PC-3 (cell line): Measurements from ENCODE around the gene PPP1R13B. TPM values are rescaled to one million over a fixed set of nuclear protein-coding genes. Genes with fewer than 3 reads are reported as not detected.

ENCODE experiments used
- ATAC-seq: fragments of 200-7000 bp; cut with Tn5 transposase; 2 replicates; pipeline ENCODE4 v1.9.1; 2020; ENCODE audit warnings: mild to moderate bottlenecking, moderate library complexity
- BruUV-seq: library from RNA; stranded (reverse); fragments of 400-500 nt; replicated peaks from 2 replicates; lab custom pipeline; 2021; lab: Mats Ljungman, UMichigan
- CTCF ChIA-PET: fragments of 300-600 bp; sonication (Branson Sonifier 250); formaldehyde crosslinking; loops from one replicate; lab custom pipeline; 2022; ENCODE audit warnings: antibody characterized with exemption; lab: Charles Lee
- POLR2A ChIA-PET: fragments of 300-600 bp; sonication (Branson Sonifier 250); formaldehyde crosslinking; loops from one replicate; lab custom pipeline; 2022; ENCODE audit warnings: antibody characterized with exemption; ENCODE audit not compliant: unreplicated experiment; lab: Charles Lee
- DNase-seq: peaks from one replicate; pipeline ENCODE4 v3.0.0-alpha.2; 2015
- H2AFZ ChIP-seq: fragments of 300-600 bp; sonication (generic); 2 replicates; pipeline ENCODE4 v1.6.0; 2016; ENCODE audit warnings: antibody characterized with exemption, low read length
- H3F3A ChIP-seq: fragments of 300-600 bp; sonication (generic); one replicate; pipeline ENCODE4 v1.6.0; 2017; ENCODE audit warnings: antibody characterized with exemption, low read length, control low read depth, mild to moderate bottlenecking; ENCODE audit not compliant: unreplicated experiment
- H3K27ac ChIP-seq: fragments of 300-600 bp; sonication (generic); 2 replicates; pipeline ENCODE4 v1.5.1; 2016; ENCODE audit warnings: mild to moderate bottlenecking, low read length
- H3K27me3 ChIP-seq: fragments of 300-600 bp; sonication (generic); 2 replicates; pipeline ENCODE4 v1.6.1; 2016; ENCODE audit warnings: low read length, mixed read lengths
- H3K36me3 ChIP-seq: fragments of 300-600 bp; sonication (generic); 2 replicates; pipeline ENCODE4 v1.6.1; 2016; ENCODE audit warnings: low read depth, mixed run types, low read length, mixed read lengths
- H3K4me1 ChIP-seq: fragments of 300-600 bp; sonication (generic); 2 replicates; pipeline ENCODE4 v1.5.1; 2016; ENCODE audit warnings: low read length; ENCODE audit not compliant: insufficient read depth
- H3K4me2 ChIP-seq: fragments of 300-600 bp; sonication (generic); 2 replicates; pipeline ENCODE4 v1.6.0; 2016; ENCODE audit warnings: low read length
- H3K4me3 ChIP-seq: fragments of 300-600 bp; sonication (generic); 2 replicates; pipeline ENCODE4 v1.5.1; 2016; ENCODE audit warnings: mild to moderate bottlenecking, low read length, mixed read lengths
- H3K79me2 ChIP-seq: fragments of 300-600 bp; sonication (generic); 2 replicates; pipeline ENCODE4 v1.6.1; 2017; ENCODE audit warnings: low read length, mixed read lengths
- H3K9ac ChIP-seq: fragments of 300-600 bp; sonication (generic); 2 replicates; pipeline ENCODE4 v1.6.0; 2016; ENCODE audit warnings: mild to moderate bottlenecking, low read length
- H3K9me2 ChIP-seq: fragments of 300-600 bp; sonication (generic); replicated peaks from 2 replicates; pipeline ENCODE4 v1.6.1; 2016; ENCODE audit warnings: mixed run types, low read length, mixed read lengths
- H3K9me3 ChIP-seq: fragments of 300-600 bp; sonication (generic); 2 replicates; pipeline ENCODE4 v1.6.1; 2016; ENCODE audit warnings: low read length, mixed read lengths
- H4K20me1 ChIP-seq: fragments of 300-600 bp; sonication (generic); 2 replicates; pipeline ENCODE4 v1.6.1; 2016; ENCODE audit warnings: low read length, mixed read lengths
- CTCF ChIP-seq: fragments of 300-600 bp; sonication (generic); conservative IDR thresholded peaks from 2 replicates; pipeline ENCODE4 v1.5.1; 2017; ENCODE audit warnings: antibody characterized with exemption, low read depth, mild to moderate bottlenecking, low read length
- EZH2 ChIP-seq: fragments of 300-600 bp; sonication (generic); IDR thresholded peaks from one replicate; pipeline ENCODE4 v1.6.1; 2017; ENCODE audit warnings: antibody characterized with exemption, mild to moderate bottlenecking, low read length; ENCODE audit not compliant: unreplicated experiment
- EZH2phosphoT487 ChIP-seq: fragments of 300-600 bp; sonication (generic); IDR thresholded peaks from 2 replicates; pipeline ENCODE4 v1.6.1; 2018; ENCODE audit warnings: mild to moderate bottlenecking, antibody characterized with exemption, low read length, borderline replicate concordance
- intact Hi-C: fragments of 100-400 bp; cut with micrococcal nuclease; formaldehyde crosslinking; loops from 2 replicates; pipeline ENCODE4 v1.9.0; 2023
- total RNA-seq: library from RNA; depleted of rRNA; stranded (reverse); fragments of >200 nt; gene quantifications from 2 replicates; pipeline ENCODE4 v1.2.3, GENCODE V29; 2014

PPP1R13B gene
- total RNA-seq, 1 experiment from 2014 or later: 13.0 TPM

DNA sequence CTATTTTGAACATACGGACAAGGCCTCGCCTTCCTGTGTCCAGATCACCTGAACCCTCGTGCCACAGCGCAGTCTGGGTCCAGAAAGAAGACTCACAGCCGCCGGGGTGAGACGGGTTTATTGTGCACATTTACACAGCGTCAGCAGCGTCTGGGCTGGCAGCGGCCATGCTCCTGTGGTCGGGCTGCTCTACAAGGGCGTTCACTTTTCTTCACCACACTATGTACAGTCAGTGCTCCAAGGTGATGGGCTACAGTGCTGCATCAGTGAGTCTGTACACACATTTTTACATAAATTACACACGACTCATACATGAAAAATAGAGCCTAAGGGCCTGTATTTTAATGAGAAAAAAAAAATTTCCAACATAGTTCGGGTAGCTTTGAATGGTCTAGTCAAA lies 113.7 kb downstream of the PPP1R13B start:
- Histone ChIP-seq H3K79me2 (no peaks in the 10 kb centered on the region), H3K9me2 (no peaks in the 10 kb centered on the region), H3K4me2 (no peak overlapping the region), H3K27me3 (no peaks in the 10 kb centered on the region), H4K20me1 (no peaks in the 10 kb centered on the region), H3K27ac (no peak overlapping the region), H2AFZ (no peak overlapping the region), H3K36me3 (peaks cover 9% of the 10 kb centered on the region; the same call in 1 of the 2 replicates), H3K4me1 (no peaks in the 10 kb centered on the region), H3F3A (no peaks in the 10 kb centered on the region), H3K9me3 (no peaks in the 10 kb centered on the region), H3K9ac (no peak overlapping the region), H3K4me3 (no peak overlapping the region)
- no TSS peak for BruUV-seq
- ATAC-seq (peak; percentile 74), DNase-seq (peak; percentile 39)
- CTCF ChIA-PET: no interaction called here
- no peak for TF ChIP-seq CTCF
- no peak for TF ChIP-seq EZH2
- intact Hi-C loops: no loop called here
- POLR2A ChIA-PET: no interaction called here

DNA sequence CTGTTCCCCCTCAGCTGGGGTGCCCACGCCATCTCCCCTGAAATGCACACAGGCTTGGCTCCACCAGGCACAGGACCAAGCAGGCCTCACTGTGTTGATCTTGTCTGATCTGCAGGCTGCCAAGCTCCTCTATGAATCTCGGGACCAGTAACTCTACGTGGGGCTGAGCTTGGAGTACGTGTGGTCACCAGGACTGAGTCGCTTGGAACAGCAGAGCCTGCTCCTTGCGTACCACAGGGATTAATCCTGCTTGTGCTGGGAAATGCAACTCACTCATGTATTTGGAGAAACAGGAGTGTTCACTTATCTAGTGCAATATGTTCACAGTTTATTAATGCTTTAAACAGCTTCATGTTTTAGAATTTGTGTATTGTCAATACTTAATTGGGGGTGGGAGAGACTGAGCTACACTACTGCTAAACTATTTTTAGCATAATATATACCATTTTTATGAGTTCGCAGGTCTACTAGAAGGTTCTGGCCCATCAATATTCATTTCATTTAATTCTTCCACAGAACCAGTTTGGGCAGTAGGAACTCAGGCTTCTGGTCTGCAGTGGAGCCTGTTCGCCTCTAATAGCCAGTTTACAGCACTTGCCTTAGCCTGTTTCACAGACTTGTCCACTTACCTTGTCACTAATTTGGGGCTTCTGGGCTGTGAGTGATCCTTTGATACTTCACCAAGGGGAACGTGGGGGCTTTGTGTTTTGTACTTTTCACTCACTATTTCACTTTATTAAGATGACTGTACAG lies 114.3 kb downstream of the PPP1R13B start:
- H3K9me2 ChIP-seq: no peaks in the 10 kb centered on the region
- no peaks in the 10 kb centered on the region for H3K9me3 ChIP-seq
- H3K9ac ChIP-seq: no peak overlapping the region
- TF ChIP-seq CTCF (no peak), EZH2phosphoT487 (no peak), EZH2 (no peak)
- no peak overlapping the region for H2AFZ ChIP-seq
- H3K4me2 ChIP-seq: no peak overlapping the region
- H3F3A ChIP-seq: no peaks in the 10 kb centered on the region
- intact Hi-C loops: no loop called here
- H4K20me1 ChIP-seq: no peaks in the 10 kb centered on the region
- CTCF ChIA-PET: no interaction called here
- H3K4me1 ChIP-seq: no peaks in the 10 kb centered on the region
- H3K27ac ChIP-seq: no peak overlapping the region
- ATAC-seq: no peak
- H3K79me2 ChIP-seq: no peaks in the 10 kb centered on the region
- BruUV-seq: TSS peak; percentile 51
- no peak for DNase-seq
- no peaks in the 10 kb centered on the region for H3K27me3 ChIP-seq
- H3K4me3 ChIP-seq: no peak overlapping the region
- peaks cover 9% of the 10 kb centered on the region; the same call in 1 of the 2 replicates for H3K36me3 ChIP-seq
- POLR2A ChIA-PET: no interaction called here
